ENCODE data around the gene GAB1.

GAB1 gene

GRCh38 chr4:143390764-143391163 is 54.1 kb downstream of the GAB1 start:
- Histone ChIP-seq H3K4me1 (ENCODE audit: control insufficient read depth, insufficient read depth, low read length, poor library complexity, severe bottlenecking) (peaks cover 8% of the 10 kb centered on the region), H3K4me3 (ENCODE audit: extremely low read depth, insufficient read depth, low read length, poor library complexity, severe bottlenecking) (no peak overlapping the region), H3K36me3 (ENCODE audit: control insufficient read depth, insufficient read depth, low read length) (no peaks in the 10 kb centered on the region), H3K27ac (ENCODE audit: low read depth, low read length, severe bottlenecking) (no peak overlapping the region), H3K9me3 (ENCODE audit: control insufficient read depth, low read length) (no peaks in the 10 kb centered on the region)
- WGBS, 2 experiments (ENCODE audit: insufficient coverage in 2 of 2), result 92 to 100% methylated on average over 2 to 3 of the region's 3 CpGs

DNA sequence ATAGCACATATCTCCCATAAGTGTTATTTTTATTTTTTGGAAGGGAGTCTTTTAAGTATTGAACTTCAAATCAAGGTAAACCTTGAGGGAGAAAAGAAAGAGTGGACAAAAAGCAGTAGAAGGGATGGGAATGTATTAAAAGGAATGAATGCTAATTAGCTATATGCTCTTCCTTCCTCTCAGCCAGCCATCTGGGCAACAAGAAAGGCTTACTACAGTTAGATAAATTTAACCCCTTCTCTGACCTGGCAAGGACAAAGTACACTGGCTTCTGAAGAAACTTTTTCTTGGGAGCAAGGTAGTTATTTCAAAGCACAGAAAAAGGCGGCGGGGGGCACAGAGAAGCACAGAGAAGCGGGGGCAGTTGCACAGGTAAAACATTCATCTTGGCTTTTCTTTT is 54.6 kb downstream of the GAB1 start:
- Histone ChIP-seq H3K4me1 (ENCODE audit: control insufficient read depth, insufficient read depth, low read length, poor library complexity, severe bottlenecking) (peaks cover 8% of the 10 kb centered on the region), H3K4me3 (ENCODE audit: extremely low read depth, insufficient read depth, low read length, poor library complexity, severe bottlenecking) (no peak overlapping the region), H3K36me3 (ENCODE audit: control insufficient read depth, insufficient read depth, low read length) (no peaks in the 10 kb centered on the region), H3K9me3 (ENCODE audit: control insufficient read depth, low read length) (no peaks in the 10 kb centered on the region), H3K27ac (ENCODE audit: low read depth, low read length, severe bottlenecking) (peak overlapping the region; percentile 3)
- WGBS, 2 experiments (ENCODE audit: insufficient coverage in 2 of 2), result 50 to 97% methylated on average over 2 to 3 of the region's 3 CpGs

GRCh38 chr4:143391895-143392294 is 55.2 kb downstream of the GAB1 start:
- Histone ChIP-seq H3K4me1 (ENCODE audit: control insufficient read depth, insufficient read depth, low read length, poor library complexity, severe bottlenecking) (peaks cover 8% of the 10 kb centered on the region), H3K4me3 (ENCODE audit: extremely low read depth, insufficient read depth, low read length, poor library complexity, severe bottlenecking) (no peak overlapping the region), H3K36me3 (ENCODE audit: control insufficient read depth, insufficient read depth, low read length) (no peaks in the 10 kb centered on the region), H3K9me3 (ENCODE audit: control insufficient read depth, low read length) (no peaks in the 10 kb centered on the region), H3K27ac (ENCODE audit: low read depth, low read length, severe bottlenecking) (no peak overlapping the region)
- WGBS, 2 experiments (ENCODE audit: insufficient coverage in 2 of 2), result no CpG with 5 or more reads among the region's 3 CpGs

DNA sequence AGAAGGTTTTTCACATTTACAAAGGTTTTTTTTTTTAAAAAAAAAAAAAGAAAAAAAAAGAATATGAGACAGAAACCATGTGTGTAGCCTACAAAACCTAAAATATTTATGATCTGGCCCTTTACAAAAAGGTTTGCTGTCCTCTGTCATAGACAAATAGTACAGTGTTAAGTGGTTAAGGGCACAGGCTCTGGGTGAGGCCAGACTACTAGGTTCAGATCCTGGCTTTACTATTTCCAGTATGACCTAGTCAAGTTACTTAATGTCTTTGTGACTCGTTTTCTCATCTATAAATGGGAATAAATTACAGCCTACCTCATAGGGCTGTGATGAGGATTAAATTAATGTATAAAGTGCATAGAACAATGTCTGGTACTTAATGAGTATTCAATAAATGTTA is 56.5 kb downstream of the GAB1 start:
- no peaks in the 10 kb centered on the region for H3K36me3 ChIP-seq (ENCODE audit: control insufficient read depth, insufficient read depth, low read length)
- peaks cover 8% of the 10 kb centered on the region for H3K4me1 ChIP-seq (ENCODE audit: control insufficient read depth, insufficient read depth, low read length, poor library complexity, severe bottlenecking)
- no peaks in the 10 kb centered on the region for H3K9me3 ChIP-seq (ENCODE audit: control insufficient read depth, low read length)
- no peak overlapping the region for H3K4me3 ChIP-seq (ENCODE audit: extremely low read depth, insufficient read depth, low read length, poor library complexity, severe bottlenecking)
- WGBS, 2 experiments (ENCODE audit: insufficient coverage in 2 of 2), result no CpG with 5 or more reads among the region's 1 CpG
- H3K27ac ChIP-seq (ENCODE audit: low read depth, low read length, severe bottlenecking), result no peak overlapping the region

DNA sequence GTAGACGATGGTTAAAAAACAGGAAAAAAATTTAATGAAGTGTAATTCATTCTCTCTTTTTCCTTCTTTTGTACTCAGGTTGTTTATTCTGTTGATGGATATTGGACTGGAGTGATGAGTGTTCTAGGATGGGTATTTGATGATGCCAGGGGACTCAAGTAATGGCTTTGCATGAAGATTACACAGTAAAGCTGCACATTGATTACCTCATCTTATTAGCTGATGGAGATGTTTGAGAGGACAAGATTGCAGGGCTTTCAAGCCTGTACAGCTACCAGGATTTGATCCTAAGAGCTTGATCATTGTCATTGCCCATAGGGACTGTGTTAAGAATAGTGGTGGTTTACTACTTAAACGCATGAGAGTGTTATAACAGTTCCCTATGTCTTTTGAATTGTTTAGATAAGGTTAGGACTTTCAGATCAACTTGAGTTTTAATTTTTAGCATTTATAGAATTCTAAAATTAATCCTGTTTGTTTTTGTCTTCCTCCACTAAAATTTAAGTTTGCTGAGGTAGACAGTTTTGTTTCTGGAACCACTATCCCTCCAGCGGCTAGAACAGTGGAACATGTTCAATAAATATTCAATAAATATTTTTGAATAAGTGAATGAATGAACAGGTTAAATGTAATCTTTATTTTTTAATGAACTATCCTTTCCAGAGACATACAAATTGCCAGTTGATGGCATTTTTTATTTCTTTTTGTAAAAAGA is 58.2 kb downstream of the GAB1 start:
- WGBS, 2 experiments (ENCODE audit: insufficient coverage in 2 of 2), result 100% methylated on average over 1 of the region's 3 CpGs; no CpG with 5 or more reads in 1 of the 2 experiments
- no peak overlapping the region for H3K27ac ChIP-seq (ENCODE audit: low read depth, low read length, severe bottlenecking)
- peaks cover 8% of the 10 kb centered on the region for H3K4me1 ChIP-seq (ENCODE audit: control insufficient read depth, insufficient read depth, low read length, poor library complexity, severe bottlenecking)
- no peak overlapping the region for H3K4me3 ChIP-seq (ENCODE audit: extremely low read depth, insufficient read depth, low read length, poor library complexity, severe bottlenecking)
- H3K9me3 ChIP-seq (ENCODE audit: control insufficient read depth, low read length), result no peaks in the 10 kb centered on the region
- no peaks in the 10 kb centered on the region for H3K36me3 ChIP-seq (ENCODE audit: control insufficient read depth, insufficient read depth, low read length)

DNA sequence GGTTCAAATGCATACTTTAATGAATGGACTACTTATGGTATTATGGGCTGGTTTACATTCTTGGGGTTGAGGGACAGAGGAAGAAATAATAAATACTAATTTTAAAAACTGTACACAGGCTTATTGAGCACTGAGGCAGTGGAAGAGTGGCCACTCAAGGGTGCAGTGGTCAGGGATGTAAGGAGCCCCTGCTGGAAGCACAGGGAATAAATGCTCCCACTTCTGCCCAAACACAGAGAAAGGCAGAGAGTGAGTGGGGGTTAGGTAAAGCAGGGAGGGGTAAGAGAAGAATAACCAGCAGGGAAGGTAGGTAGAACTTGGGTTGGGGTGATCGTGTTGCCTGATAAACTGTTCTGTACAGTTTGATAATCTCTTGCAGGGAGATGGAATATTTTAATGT is 60.0 kb downstream of the GAB1 start:
- Histone ChIP-seq H3K9me3 (ENCODE audit: control insufficient read depth, low read length) (no peaks in the 10 kb centered on the region), H3K4me3 (ENCODE audit: extremely low read depth, insufficient read depth, low read length, poor library complexity, severe bottlenecking) (no peak overlapping the region), H3K36me3 (ENCODE audit: control insufficient read depth, insufficient read depth, low read length) (no peaks in the 10 kb centered on the region), H3K27ac (ENCODE audit: low read depth, low read length, severe bottlenecking) (no peak overlapping the region), H3K4me1 (ENCODE audit: control insufficient read depth, insufficient read depth, low read length, poor library complexity, severe bottlenecking) (peaks cover 3% of the 10 kb centered on the region)
- WGBS, 2 experiments (ENCODE audit: insufficient coverage in 2 of 2), result no CpG with 5 or more reads among the region's 1 CpG

GRCh38 chr4:143397335-143397734 is 60.7 kb downstream of the GAB1 start:
- Histone ChIP-seq H3K4me1 (ENCODE audit: control insufficient read depth, insufficient read depth, low read length, poor library complexity, severe bottlenecking) (peaks cover 2% of the 10 kb centered on the region), H3K9me3 (ENCODE audit: control insufficient read depth, low read length) (no peaks in the 10 kb centered on the region), H3K36me3 (ENCODE audit: control insufficient read depth, insufficient read depth, low read length) (no peaks in the 10 kb centered on the region), H3K27ac (ENCODE audit: low read depth, low read length, severe bottlenecking) (no peak overlapping the region), H3K4me3 (ENCODE audit: extremely low read depth, insufficient read depth, low read length, poor library complexity, severe bottlenecking) (no peak overlapping the region)
- WGBS, 2 experiments (ENCODE audit: insufficient coverage in 2 of 2), result no CpG with 5 or more reads among the region's 1 CpG

DNA sequence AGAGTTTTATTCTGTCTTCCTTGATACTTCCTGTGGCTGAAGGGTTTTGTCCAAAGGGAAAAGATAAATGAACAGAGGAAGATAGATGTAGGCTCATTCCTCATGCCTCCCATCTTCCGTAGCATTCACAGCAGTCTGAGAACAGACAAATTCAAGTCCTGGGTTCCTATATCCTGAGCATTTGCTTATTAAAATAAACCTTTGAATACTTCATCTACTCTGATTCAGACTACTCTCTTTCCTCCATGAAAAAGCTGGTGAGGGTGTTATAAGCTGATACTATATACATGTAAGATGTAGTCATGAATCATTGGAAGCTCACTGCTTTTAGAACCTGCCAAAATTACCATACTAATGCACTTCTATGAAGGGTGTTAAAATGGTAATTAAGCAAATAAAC is 61.2 kb downstream of the GAB1 start:
- no peaks in the 10 kb centered on the region for H3K36me3 ChIP-seq (ENCODE audit: control insufficient read depth, insufficient read depth, low read length)
- H3K4me1 ChIP-seq (ENCODE audit: control insufficient read depth, insufficient read depth, low read length, poor library complexity, severe bottlenecking), result peaks cover 8% of the 10 kb centered on the region
- 100% methylated on average over 1 of the region's 1 CpG; no CpG with 5 or more reads in 1 of the 2 experiments for WGBS, 2 experiments (ENCODE audit: insufficient coverage in 2 of 2)
- no peak overlapping the region for H3K27ac ChIP-seq (ENCODE audit: low read depth, low read length, severe bottlenecking)
- no peak overlapping the region for H3K4me3 ChIP-seq (ENCODE audit: extremely low read depth, insufficient read depth, low read length, poor library complexity, severe bottlenecking)
- H3K9me3 ChIP-seq (ENCODE audit: control insufficient read depth, low read length), result no peaks in the 10 kb centered on the region

GRCh38 chr4:143399113-143399949 is 62.7 kb downstream of the GAB1 start:
- H3K27ac ChIP-seq (ENCODE audit: low read depth, low read length, severe bottlenecking), result no peak overlapping the region
- no peak overlapping the region for H3K4me3 ChIP-seq (ENCODE audit: extremely low read depth, insufficient read depth, low read length, poor library complexity, severe bottlenecking)
- 100% methylated on average over 1 of the region's 5 CpGs; no CpG with 5 or more reads in 1 of the 2 experiments for WGBS, 2 experiments (ENCODE audit: insufficient coverage in 2 of 2)
- H3K4me1 ChIP-seq (ENCODE audit: control insufficient read depth, insufficient read depth, low read length, poor library complexity, severe bottlenecking), result peaks cover 12% of the 10 kb centered on the region
- H3K36me3 ChIP-seq (ENCODE audit: control insufficient read depth, insufficient read depth, low read length), result no peaks in the 10 kb centered on the region
- H3K9me3 ChIP-seq (ENCODE audit: control insufficient read depth, low read length), result no peaks in the 10 kb centered on the region

GRCh38 chr4:143400082-143400481 is 63.4 kb downstream of the GAB1 start:
- WGBS, 2 experiments (ENCODE audit: insufficient coverage in 2 of 2), result 75 to 89% methylated on average over 1 of the region's 2 CpGs
- no peaks in the 10 kb centered on the region for H3K9me3 ChIP-seq (ENCODE audit: control insufficient read depth, low read length)
- H3K4me1 ChIP-seq (ENCODE audit: control insufficient read depth, insufficient read depth, low read length, poor library complexity, severe bottlenecking), result peaks cover 12% of the 10 kb centered on the region
- no peak overlapping the region for H3K27ac ChIP-seq (ENCODE audit: low read depth, low read length, severe bottlenecking)
- no peak overlapping the region for H3K4me3 ChIP-seq (ENCODE audit: extremely low read depth, insufficient read depth, low read length, poor library complexity, severe bottlenecking)
- H3K36me3 ChIP-seq (ENCODE audit: control insufficient read depth, insufficient read depth, low read length), result no peaks in the 10 kb centered on the region

Measured in mesodermal cell (in vitro differentiated cells).